GM18526 (cell line): ENCODE results near the gene AEBP1.

Experiments
- POLR2A ChIP-seq: IDR thresholded peaks from 3 replicates; pipeline ENCODE4 v1.6.1; 2011; ENCODE audit not compliant: insufficient read length; ENCODE audit errors: extremely low read depth

Gene AEBP1

GRCh38 chr7:44106311-44107065 lies 2.3 kb downstream of the AEBP1 start:
- no peak for TF ChIP-seq POLR2A

- no peak for TF ChIP-seq POLR2A
Measured at GRCh38 chr7:44107116-44107960, 3.2 kb downstream of the AEBP1 start.

- no peak for TF ChIP-seq POLR2A
Measured at GRCh38 chr7:44107961-44108767, 4.0 kb downstream of the AEBP1 start.

DNA sequence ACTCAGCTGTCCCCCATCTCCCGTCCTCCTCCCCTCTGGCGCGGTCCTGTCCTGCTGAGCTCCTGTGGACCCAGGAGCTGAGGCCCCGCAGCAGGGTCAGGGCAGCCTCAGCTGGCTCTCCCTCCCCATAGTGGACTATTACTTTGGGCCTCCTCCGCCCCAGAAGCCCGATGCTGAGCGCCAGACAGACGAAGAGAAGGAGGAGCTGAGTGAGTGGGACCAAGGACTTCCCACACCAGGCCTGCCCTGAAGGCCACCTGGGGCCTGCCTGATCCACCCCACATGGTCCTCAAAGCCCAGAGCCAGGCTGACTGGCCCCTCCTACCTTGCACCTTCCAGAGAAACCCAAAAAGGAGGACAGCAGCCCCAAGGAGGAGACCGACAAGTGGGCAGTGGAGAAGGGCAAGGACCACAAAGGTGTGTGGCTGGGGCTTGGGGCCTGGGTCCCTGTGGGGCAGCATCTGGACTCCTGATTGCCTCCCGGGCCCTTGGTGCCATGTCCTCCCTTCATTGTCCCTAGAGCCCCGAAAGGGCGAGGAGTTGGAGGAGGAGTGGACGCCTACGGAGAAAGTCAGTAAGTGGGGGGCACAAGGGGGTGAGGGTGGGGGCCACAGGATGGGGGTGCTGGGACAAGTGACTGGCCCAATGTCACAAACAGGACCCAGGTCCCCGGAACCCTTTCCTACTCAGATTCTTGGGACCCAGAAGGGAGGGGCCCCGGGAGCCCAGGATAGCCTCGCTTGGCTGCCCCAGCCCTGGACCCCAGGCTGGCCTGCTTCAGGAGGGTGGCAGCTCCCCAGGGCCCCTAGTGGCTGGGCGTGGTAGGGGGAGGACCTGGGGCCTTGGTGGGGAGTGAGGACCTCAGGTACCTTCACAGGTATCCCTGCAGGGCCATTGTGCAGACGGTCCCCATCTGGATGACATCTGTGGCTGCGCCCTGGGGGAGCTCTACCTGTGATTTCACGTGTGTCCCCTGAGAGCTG lies 4.9 kb downstream of the AEBP1 start:
- TF ChIP-seq POLR2A, result no peak

GRCh38 chr7:44109991-44110390 lies 5.8 kb downstream of the AEBP1 start:
- TF ChIP-seq POLR2A, result no peak

DNA sequence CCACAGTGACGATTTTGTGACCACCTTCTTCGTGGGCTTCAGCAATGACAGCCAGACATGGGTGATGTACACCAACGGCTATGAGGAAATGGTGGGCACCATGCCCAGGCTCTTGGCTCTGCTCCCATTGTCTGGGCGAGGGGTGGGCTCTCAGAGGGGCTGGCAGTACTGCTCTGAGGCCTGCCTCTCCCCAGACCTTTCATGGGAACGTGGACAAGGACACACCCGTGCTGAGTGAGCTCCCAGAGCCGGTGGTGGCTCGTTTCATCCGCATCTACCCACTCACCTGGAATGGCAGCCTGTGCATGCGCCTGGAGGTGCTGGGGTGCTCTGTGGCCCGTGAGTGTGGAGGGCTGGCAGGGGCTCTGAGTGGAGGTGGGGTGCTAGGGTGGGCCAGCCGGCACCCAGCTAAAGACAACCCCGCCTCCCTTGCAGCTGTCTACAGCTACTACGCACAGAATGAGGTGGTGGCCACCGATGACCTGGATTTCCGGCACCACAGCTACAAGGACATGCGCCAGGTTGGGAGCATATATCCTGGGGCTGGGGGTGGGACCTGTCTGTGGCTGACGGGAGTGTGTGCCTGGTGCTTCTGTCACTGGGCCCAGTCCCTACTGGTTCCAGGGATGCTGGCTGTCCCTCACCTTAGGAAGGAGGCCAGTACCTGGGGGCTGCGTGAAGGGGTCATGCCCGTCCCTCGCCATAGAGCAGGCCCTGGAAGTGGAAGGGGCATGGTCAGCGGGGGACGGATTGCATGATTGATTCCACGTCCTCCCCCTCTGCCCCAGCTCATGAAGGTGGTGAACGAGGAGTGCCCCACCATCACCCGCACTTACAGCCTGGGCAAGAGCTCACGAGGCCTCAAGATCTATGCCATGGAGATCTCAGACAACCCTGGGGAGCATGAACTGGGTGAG lies 6.8 kb downstream of the AEBP1 start:
- no peak for TF ChIP-seq POLR2A

DNA sequence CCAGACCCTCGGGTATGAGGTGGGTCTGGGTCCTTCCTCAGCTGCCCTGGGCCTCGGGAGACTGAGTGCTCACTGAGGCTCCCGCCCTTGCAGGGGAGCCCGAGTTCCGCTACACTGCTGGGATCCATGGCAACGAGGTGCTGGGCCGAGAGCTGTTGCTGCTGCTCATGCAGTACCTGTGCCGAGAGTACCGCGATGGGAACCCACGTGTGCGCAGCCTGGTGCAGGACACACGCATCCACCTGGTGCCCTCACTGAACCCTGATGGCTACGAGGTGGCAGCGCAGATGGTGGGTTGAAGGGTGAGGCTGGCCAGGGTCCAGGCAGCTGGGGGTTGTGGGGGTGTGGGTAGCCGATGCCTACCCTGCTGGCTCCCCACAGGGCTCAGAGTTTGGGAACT lies 7.6 kb downstream of the AEBP1 start:
- TF ChIP-seq POLR2A, result no peak

- TF ChIP-seq POLR2A, result no peak
Measured at GRCh38 chr7:44112231-44112996, 8.3 kb downstream of the AEBP1 start.

GRCh38 chr7:44112997-44113763 lies 9.0 kb downstream of the AEBP1 start:
- TF ChIP-seq POLR2A, result no peak

GRCh38 chr7:44113764-44114354 lies 9.7 kb downstream of the AEBP1 start:
- TF ChIP-seq POLR2A, result no peak

GRCh38 chr7:44114586-44115310 lies 10.6 kb downstream of the AEBP1 start:
- TF ChIP-seq POLR2A, result no peak
